Activated T-cell treated with anti-CD3 and anti-CD28 coated beads for 24 hours (primary cell): Measurements from ENCODE around the gene PTPRN2.

Experiments
- DNase-seq: peaks from one replicate; pipeline ENCODE4 v3.0.0-alpha.2; 2020; ENCODE audit warnings: low read depth

PTPRN2 gene

DNA sequence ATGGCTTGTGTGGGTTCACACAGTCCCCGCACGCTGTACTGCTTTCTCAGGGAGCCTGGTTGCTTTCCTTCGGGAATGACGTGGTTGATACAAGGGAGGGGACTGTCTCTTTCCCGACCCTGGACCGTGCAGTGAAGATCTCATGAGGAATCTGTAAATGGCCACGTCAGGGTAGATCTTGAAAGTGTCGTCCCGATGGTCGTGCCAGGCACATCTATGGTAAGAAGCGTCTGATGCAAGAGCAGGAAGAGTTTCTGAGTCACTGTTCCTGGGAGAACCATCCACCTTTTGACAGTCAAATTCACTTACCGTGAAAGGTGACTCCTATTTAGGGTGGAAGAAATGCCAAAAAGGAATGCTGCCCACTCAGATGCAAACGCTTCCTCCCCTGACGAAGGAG lies 500.4 kb downstream of the PTPRN2 start:
- DNase-seq, result no peak

DNA sequence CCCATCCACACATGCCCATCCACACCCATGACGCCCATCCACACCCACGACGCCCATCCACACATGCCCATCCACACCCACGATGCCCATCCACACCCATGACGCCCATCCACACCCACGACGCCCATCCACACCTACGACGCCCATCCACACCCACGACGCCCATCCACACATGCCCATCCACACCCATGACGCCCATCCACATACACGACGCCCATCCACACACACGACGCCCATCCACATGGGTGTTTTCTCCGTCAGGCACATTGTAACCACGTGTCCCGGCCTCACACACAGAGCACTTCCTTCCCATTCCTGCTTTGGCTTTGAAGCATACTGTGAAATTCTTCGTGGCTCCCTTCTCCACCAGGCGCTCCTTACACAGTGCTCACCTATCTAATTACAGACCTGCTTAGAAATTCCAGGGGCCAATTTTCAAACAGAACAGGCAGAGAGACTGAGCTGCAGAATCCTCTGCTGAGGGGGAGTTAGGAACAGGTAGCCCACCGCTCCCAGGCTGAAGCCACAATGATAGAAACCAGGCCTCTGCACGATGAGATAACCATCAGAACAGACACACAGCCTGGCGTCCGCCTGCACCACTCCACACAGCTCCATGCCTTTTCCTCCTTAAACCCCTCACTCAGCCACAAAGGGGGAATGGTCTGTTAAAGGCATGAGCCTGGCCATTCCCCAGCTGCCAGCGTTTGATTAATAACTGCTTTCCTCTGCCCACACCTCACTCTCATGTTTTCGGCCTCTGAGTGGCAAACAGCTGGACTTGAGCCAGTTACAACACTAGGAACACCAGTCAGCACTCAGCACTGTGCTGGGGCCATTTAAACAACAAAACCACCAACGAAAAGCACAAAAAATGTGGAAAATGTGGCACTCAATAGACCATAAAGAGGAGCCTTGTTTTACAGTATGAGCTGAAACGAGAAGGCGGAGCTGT lies 501.6 kb downstream of the PTPRN2 start:
- DNase-seq, result no peak

GRCh38 chr7:158084555-158084954 lies 503.1 kb downstream of the PTPRN2 start:
- no peak for DNase-seq

GRCh38 chr7:158083526-158084310 lies 503.9 kb downstream of the PTPRN2 start:
- DNase-seq, result no peak

DNA sequence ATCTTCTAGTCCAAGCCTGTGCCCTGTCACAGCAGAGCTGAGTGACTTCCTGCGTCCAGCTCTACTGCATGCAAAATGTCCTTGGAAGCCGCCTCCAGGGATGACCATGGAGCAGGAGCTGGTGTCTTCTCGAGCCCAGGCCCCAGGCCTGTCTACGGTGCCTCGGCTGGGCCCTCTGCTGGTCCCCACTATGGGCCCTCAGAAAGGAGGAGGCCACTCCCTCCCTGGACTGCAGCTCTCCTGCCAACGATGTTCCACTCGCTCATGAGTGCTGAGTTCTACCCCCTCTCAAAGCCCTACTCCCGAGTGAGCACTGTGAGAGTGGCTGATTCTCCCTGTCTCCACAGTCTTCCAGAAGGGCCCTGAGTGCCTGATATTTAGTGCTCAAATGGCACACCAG lies 504.9 kb downstream of the PTPRN2 start:
- no peak for DNase-seq

DNA sequence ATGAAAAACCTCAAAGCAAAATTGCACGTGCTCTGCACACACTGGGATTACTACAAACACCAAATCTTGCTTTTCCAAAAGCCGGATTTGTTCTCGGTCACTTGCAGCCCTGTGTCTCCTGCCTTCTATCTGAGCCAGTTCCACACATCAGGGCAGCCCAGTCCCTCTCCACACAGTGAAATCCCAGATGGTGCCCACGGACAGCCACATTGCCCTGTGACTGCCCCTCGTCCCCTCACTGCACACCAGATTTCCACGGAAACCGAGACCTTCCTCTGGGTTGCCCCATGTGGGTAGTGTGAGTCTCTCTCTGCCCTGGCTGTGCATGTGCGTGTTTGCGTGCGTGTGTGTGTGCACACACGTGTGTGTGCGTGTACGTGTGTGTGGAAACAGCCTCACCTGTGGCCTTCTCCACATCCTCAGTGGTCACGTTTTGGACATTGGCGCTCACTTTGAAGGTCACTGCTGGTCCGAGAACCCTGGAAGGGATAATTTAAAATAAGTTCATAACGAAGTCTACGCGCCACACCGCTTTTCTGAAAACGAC lies 506.7 kb downstream of the PTPRN2 start:
- DNase-seq, result no peak

DNA sequence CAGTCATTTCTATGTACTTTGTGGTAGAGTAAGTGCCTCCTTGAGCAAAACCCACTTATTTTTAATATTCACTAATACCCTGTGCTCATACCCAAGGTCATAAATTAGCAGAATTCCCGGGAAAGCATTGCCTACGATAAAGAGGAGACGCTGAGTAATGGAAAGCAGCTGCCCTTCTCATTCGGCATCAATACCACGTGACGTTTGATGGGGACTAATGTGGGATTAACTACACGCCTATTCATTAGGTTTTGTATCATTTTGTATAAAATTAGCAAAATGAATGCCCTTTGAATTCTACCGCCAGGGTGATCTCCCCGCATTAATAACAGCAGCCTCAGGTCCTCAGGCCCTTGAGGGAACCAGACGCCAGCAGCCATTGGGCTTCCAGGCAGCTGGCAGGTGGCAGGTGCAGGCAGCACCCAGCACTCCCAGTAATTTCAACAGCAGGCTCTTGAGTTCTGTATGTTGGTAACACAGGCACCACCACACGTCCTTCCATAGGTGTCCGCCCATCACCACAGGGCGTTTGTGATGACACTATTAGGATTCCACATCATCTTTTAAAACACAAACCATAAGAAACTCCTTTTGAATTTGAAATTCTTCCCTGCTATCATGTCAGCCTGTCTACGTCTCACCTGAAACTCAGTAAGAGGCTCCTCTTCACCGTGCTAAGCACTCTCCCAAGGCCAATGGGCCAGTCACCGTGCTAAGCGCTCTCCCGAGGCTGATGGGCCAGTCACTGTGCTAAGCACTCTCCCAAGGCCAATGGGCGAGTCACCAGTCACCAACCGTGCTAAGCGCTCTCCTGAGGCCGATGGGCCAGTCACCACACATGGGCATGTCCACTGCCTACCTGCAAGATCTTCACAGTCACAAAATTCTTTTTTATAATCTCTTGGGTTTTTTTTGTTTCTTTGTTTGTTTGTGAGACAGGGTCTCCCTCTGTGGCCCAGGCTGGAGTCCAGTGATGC lies 509.4 kb downstream of the PTPRN2 start:
- DNase-seq, result no peak

GRCh38 chr7:158077151-158077840 lies 510.3 kb downstream of the PTPRN2 start:
- DNase-seq, result no peak

- no peak for DNase-seq
Measured at GRCh38 chr7:158076656-158077055, 511.0 kb downstream of the PTPRN2 start.

DNA sequence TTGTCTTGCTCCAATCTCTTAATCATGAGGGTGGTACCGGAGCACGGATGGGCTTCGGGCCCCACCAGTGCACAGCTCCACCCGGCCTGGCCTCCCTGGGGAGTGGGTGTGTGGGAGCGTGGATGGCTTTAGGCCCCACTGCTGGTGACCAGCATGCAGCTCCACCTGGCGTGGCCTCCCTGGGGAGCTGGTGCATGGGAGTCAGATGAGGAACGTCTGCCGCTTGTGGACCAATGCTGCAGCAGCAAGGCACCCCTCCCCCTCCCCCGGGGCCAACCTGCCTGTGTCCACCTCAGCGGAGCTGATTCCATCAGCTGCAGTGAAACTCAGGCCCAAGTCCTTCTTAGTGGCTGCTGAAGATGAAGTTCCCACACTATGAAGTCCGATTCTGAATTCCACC lies 511.4 kb downstream of the PTPRN2 start:
- DNase-seq, result no peak

DNA sequence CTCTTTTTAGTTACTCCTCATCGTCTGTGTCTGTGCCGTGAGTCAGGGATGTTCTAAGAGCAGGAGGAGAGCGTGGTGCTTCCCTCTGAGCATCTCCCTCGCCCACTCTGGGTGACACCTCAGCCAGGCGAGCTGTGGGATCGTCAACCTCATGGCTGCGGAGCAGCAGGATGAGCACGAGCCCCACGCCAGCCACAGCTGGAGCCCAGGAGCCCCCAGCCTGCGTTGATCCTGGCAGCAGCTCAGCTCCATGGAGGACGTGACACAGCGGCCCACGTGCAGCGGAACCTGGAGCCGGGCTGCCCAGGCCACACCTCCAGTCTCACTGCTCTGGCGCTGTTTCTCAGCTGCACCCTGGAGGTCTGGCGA lies 512.0 kb downstream of the PTPRN2 start:
- DNase-seq, result no peak

GRCh38 chr7:158074896-158075632 lies 512.6 kb downstream of the PTPRN2 start:
- no peak for DNase-seq

GRCh38 chr7:158073845-158074840 lies 513.5 kb downstream of the PTPRN2 start:
- DNase-seq, result no peak

GRCh38 chr7:158072991-158073730 lies 514.5 kb downstream of the PTPRN2 start:
- DNase-seq, result no peak

DNA sequence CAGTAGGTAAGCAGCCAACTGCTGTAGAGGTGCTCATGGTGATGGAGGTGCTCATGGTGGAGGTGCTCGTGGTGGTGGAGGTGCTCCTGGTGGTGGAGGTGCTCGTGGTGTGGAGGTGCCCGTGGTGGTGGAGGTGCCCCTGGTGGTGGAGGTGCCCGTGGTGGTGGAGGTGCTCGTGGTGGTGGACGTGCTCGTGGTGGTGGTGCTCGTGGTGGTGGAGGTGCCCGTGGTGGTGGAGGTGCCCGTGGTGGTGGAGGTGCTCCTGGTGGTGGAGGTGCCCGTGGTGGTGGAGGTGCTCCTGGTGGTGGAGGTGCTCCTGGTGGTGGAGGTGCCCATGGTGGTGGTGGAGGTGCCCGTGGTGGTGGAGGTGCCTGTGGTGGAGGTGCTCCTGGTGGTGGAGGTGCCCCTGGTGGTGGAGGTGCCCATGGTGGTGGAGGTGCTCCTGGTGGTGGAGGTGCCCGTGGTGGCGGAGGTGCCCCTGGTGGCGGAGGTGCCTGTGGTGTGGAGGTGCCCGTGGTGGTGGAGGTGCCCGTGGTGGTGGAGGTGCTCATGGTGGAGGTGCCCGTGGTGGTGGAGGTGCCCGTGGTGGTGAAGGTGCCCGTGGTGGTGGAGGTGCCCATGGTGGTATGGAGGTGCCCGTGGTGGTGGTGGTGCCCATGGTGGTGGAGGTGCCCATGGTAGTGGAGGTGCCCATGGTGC lies 517.3 kb downstream of the PTPRN2 start:
- no peak for DNase-seq

DNA sequence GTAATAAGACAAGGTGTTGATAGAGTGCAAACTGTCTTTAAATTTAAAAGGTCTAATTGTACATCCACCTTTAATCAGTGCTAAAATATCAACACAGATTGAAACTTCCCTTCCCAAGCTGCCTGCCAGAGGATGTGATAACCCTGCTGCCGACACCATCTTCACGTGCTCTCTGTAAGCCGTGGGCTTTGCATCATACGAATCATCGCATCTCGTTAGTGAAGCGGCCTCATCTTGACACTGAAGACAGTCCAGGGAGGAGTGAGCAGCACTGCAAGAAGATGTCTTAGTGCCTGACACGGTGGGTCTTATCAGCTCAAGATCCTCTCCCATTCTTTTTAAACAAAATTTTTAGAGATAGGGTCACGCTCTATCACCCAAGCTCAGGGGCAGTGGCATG lies 518.8 kb downstream of the PTPRN2 start:
- DNase-seq, result no peak

DNA sequence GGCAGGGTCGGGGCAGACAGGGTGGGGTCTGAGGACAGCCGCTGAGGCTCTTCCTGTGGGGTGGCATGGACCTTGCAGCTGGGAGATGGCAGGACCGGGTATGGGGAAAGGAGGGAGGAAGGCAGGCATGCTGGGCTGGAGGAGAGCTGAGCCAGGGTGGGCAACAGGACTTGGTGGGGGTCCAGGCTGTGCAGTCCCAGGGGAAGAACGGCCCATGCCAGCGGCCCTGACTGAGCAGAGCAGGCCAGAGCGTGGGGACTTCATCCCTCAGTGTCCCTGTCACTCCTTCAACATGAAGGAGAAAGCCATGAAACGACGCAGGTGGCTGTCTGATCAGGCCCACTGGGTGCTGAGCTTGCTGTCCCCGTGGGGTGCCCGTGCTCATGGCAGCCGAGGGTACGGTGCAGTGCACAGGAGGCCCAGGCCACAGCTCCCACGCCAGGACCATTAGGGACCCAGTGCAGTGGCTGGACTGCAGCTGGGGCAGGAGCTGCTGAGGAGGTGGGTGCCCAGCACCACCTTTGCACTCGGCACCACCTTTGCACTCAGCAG lies 519.6 kb downstream of the PTPRN2 start:
- DNase-seq, result no peak
